Endothelial cell (in vitro differentiated cells): ENCODE measurements around the gene CUL5. TPM values are rescaled to one million over a fixed set of nuclear protein-coding genes. Genes with fewer than 3 reads are reported as not detected.

Experiments
- DNase-seq: peaks from one replicate; pipeline ENCODE4 v3.0.0; 2021; ENCODE audit warnings: low spot score
- H3K27ac Mint-ChIP-seq: one replicate; pipeline ENCODE4 v1.8.0; 2021; ENCODE audit warnings: mixed read lengths, inconsistent platforms; ENCODE audit not compliant: unreplicated experiment
- H3K27me3 Mint-ChIP-seq: one replicate; pipeline ENCODE4 v1.8.0; 2021; ENCODE audit warnings: mild to moderate bottlenecking, moderate library complexity, mixed read lengths, inconsistent platforms; ENCODE audit not compliant: unreplicated experiment
- H3K36me3 Mint-ChIP-seq: one replicate; pipeline ENCODE4 v1.8.0; 2021; ENCODE audit warnings: mild to moderate bottlenecking, low read depth, mixed read lengths, inconsistent platforms; ENCODE audit not compliant: unreplicated experiment
- H3K4me1 Mint-ChIP-seq: one replicate; pipeline ENCODE4 v1.8.0; 2021; ENCODE audit warnings: mild to moderate bottlenecking, mixed read lengths, inconsistent platforms; ENCODE audit not compliant: unreplicated experiment
- H3K4me3 Mint-ChIP-seq: one replicate; pipeline ENCODE4 v1.8.0; 2021; ENCODE audit warnings: mild to moderate bottlenecking, mixed read lengths, inconsistent platforms; ENCODE audit not compliant: unreplicated experiment
- H3K9me3 Mint-ChIP-seq: one replicate; pipeline ENCODE4 v1.8.0; 2021; ENCODE audit warnings: mixed read lengths, inconsistent platforms; ENCODE audit not compliant: unreplicated experiment
- total RNA-seq: library from RNA; stranded (reverse); fragmentation: NEBNext Ultra II Directional; extraction: Animal tissue kit (Norgen Biotek cat#: 25700); gene quantifications from one replicate; pipeline ENCODE4 v1.2.1, GENCODE V29; 2021; ENCODE audit not compliant: unreplicated experiment
- TF ChIP-seq, protein P1 (sequence below): fragments of 200-600 bp; sonication (generic); IDR thresholded peaks from one replicate; pipeline ENCODE4 v1.5.0; 2021; ENCODE audit warnings: antibody characterized with exemption; ENCODE audit not compliant: unreplicated experiment

Gene CUL5
- total RNA-seq, 1 donor from 2014 or later: 38.9 TPM

DNA sequence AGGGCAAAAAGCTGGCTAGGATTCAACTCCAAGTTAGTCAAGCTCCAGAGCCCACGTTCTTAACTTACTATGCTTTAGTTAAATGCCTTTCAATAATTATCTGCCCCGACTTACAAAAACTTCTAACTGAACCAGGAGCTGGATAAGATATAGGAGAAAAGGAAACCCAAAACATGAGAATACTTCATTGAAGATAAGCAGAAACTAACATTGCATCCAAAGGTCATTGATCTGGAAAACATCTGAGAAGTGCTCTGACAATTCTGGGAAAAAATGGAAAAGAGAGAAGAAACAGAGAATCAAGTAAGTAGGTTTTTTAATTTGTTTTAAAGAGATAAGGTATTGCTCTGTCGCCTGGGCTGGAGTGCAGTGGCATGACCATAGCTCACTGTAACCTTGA is 139.9 kb downstream of the CUL5 start:
- Mint-ChIP-seq H3K4me3 (no peak overlapping the region), H3K36me3 (peaks cover 7% of the 10 kb centered on the region), H3K27me3 (no peaks in the 10 kb centered on the region), H3K4me1 (no peaks in the 10 kb centered on the region), H3K27ac (no peak overlapping the region), H3K9me3 (no peaks in the 10 kb centered on the region)
- no peak for DNase-seq
- TF ChIP-seq, protein P1, sequence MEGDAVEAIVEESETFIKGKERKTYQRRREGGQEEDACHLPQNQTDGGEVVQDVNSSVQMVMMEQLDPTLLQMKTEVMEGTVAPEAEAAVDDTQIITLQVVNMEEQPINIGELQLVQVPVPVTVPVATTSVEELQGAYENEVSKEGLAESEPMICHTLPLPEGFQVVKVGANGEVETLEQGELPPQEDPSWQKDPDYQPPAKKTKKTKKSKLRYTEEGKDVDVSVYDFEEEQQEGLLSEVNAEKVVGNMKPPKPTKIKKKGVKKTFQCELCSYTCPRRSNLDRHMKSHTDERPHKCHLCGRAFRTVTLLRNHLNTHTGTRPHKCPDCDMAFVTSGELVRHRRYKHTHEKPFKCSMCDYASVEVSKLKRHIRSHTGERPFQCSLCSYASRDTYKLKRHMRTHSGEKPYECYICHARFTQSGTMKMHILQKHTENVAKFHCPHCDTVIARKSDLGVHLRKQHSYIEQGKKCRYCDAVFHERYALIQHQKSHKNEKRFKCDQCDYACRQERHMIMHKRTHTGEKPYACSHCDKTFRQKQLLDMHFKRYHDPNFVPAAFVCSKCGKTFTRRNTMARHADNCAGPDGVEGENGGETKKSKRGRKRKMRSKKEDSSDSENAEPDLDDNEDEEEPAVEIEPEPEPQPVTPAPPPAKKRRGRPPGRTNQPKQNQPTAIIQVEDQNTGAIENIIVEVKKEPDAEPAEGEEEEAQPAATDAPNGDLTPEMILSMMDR: no peak

DNA sequence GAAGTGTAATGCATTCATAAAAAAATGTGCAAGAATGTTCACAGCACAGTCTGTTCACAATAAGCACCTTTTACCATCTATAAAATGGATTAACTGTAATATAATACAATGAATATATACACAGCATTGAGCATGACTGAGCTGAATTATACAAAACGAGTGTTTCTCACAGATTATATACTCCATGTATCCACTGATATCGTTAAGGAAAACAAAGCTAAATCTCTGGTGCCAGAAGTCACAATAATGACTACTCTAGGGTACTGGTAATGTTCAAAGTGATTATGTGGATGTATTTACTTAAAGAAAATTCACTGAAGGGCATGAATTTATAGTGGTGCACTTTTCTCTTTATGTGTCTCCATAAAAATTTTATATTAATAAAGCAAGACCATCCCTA is 145.9 kb downstream of the CUL5 start:
- Mint-ChIP-seq H3K4me3 (no peak overlapping the region), H3K9me3 (no peaks in the 10 kb centered on the region), H3K36me3 (no peaks in the 10 kb centered on the region), H3K27me3 (no peaks in the 10 kb centered on the region), H3K4me1 (no peaks in the 10 kb centered on the region), H3K27ac (no peak overlapping the region)
- DNase-seq: no peak
- TF ChIP-seq, protein P1: no peak

Other genes with a start within 250 kb of the CUL5 start
- 9.3 TPM for gene SLC35F2, start 150.1 kb upstream of the CUL5 start, total RNA-seq
- gene RAB39A, start 80.5 kb upstream of the CUL5 start, total RNA-seq: 2.4 TPM
- gene ACAT1, start 112.7 kb downstream of the CUL5 start, total RNA-seq: 26.2 TPM
- gene NPAT, start 213.7 kb downstream of the CUL5 start, total RNA-seq: 15.7 TPM
- gene ATM, start 214.2 kb downstream of the CUL5 start, total RNA-seq: 51.5 TPM